Activated CD8-positive, alpha-beta memory T cell treated with anti-CD3 and anti-CD28 coated beads for 1 hour (primary cell): ENCODE measurements around the gene NAAA.
"Not testable (repeated sequence)": the region's sequence is repeated elsewhere in the genome, so short reads cannot be mapped to it uniquely, and the experiment has no call there.

Experiments
- DNase-seq, 2 donors: peaks; one replicate each; pipeline ENCODE4 v3.0.0-alpha.2; 2020; ENCODE audit warnings: low read depth in 1 of 2; ENCODE audit errors: extremely low read depth in 1 of 2

NAAA gene

DNA sequence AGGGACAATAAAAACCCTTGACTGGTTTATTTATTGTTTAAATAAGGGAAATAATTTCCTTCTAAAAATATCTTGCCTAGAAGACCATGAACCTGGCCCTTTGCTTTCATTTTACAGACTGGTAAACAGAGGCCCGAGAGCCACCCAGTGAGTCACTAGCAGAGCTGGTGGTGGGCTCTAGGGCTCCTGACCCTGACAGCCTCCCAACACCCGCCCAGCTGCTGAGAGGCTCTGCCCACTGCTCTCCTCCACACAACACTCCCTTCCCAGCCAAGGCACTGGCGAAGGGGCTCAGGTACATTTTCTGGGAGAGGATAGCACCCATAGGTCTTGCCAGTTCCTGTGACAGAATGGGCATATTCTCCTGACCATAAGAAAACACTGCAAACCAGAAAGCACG lies 20.5 kb downstream of the NAAA start:
- DNase-seq = no peak

DNA sequence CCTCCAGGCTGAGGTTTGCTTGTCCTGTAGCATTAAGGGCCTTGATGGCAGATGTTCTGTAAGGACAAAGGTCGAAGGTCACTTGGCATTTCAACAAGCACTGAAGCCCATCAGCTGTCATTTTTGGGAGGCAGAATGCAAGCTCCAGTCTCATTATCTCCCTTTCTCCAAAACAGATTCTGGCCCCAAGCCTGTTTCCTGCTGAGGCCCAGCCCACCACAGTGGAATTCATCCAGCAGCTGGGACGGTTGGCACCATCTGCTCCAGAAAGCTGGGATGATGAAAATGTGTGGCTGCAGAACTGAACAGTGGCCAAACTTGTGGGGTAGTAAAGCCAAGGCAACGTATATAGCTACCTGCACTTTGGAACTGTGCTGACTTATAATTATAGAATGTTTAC lies 20.9 kb downstream of the NAAA start:
- DNase-seq = no peak

DNA sequence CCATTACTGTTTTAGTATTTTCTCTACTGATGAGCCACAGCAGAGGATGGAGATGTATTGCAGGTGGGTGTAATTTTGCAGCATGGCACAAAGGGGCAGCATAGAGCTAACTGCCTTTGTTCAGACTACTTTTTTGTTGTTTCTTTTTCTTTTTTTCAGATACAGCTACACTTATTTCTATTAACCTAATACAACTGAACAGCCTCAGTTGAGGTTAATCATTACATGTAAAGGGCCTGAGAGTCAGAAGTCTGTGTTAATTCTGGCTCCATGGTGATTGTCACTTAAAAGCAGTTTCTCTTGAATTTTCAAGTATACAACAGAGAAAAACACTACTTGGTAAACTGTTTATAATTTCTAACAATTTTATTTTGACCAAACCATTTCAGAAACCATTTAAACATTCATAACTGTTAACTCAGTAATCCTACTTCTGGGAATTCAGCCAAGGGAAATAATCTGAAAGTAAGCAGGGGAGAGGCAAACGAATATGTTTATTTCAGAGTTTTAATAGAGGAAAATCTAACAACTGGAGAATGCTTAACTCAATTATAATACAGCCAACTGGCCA lies 24.6 kb downstream of the NAAA start:
- DNase-seq = no peak

- no peak for DNase-seq
Measured at GRCh38 chr4:75912968-75913367, 27.8 kb downstream of the NAAA start.

GRCh38 chr4:75910831-75911230 lies 30.0 kb downstream of the NAAA start:
- not testable (repeated sequence) for DNase-seq

GRCh38 chr4:75909405-75909804 lies 31.4 kb downstream of the NAAA start:
- DNase-seq = no peak

DNA sequence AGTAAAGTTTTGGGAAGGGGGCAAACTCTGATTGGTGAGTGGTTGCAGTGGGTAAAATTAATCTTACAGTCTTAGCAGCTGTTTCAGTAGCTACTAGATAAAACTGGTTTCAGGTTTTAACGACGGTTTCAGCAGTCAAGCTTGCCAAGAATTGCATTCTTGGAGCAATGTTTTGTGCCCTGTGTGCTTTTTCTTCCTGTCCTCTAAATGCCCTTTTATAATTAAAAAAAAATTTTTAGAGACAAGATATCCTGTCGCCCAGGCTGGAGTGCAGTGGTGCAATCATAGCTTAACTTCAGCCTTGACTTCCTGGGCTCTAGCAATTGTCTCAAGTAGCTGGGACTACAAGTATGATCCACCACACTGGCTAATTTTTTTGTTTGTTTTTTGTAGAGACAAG lies 32.3 kb downstream of the NAAA start:
- DNase-seq = no peak

DNA sequence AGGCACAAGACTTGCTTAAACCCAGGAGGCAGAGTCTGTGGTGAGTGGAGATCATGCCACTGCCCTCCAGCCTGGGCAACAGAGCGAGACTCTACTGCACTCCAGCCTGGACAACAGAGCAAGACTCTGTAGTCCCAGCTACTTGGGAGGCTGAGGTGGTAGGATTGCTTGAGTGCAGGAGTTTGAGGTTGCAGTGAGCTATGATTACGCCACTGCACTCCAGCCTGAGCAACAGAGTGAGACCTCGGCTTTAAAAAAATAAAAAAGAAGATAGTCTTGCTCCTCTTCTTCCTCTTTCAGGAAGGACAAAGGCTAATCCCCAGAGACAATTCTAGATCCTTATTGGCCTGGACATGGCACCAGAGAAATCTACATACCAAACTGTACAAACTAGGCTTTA lies 32.8 kb downstream of the NAAA start:
- no peak for DNase-seq

GRCh38 chr4:75904076-75904475 lies 36.7 kb downstream of the NAAA start:
- DNase-seq = no peak

DNA sequence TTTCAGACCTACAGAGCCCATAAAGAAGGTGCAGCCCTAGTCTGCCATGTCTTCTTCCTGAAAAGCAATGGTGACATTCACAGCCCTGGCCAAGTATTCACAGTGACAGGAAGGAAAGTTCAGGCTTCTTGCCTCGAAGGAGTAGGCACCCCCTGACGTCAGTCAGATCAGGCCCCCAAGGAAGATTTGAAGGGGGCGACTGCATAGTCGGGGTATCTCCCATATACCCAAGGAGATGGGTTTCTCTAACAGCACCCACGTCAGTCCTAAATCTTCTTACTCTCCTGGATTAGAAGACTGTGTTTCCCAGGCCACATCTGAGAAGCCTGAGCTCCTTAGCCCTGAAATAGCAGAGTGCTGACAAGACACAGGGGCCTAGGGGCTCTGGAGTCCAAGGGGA lies 38.5 kb downstream of the NAAA start, which contains the start of gene PPEF2:
Gene PPEF2, minus strand, starts transcription at position 101 of the 400 bp plus-strand sequence. CDS start 6,127 bp downstream, outside the sequence.
- DNase-seq = no peak

DNA sequence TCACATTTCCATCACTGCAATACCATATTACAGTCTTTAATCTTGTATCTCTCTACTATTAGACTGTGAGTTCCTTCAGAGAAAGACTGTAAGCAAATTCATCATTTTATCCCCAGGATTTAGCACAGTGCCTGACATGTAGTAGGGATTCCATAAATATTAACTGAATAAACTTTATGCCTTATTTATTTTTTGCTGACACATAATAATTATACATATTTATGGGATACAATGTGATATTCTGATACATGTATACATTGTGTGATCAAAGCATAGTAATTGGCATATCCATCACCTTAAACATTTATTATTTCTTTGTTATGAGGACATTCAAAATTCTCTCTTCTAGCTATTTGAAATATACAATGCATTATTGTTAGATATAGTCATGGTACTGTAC lies 42.3 kb downstream of the NAAA start:
- no peak for DNase-seq

GRCh38 chr4:75895744-75896314 lies 45.0 kb downstream of the NAAA start:
- no peak for DNase-seq

DNA sequence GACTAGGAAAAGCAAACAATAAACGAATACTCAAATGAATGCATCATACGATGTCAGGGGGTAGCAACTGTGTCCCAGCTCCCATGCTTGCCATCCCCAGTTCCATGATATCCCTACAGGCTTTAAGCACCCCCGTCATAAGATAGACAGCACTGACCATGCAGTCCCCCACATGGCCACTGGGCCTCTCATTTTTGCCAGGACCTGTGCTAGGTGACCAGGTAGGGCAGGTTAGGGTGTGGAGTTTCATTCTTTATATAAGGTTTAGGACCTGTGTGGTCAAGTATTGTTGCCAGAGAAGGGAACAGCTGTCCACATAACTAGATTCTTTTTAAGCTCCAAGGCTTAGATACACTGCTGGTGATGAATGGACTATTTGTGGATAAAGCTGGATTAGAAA lies 48.3 kb downstream of the NAAA start:
- DNase-seq = no peak

GRCh38 chr4:75891611-75892010 lies 49.2 kb downstream of the NAAA start:
- DNase-seq = no peak

GRCh38 chr4:75889537-75890199 lies 51.1 kb downstream of the NAAA start:
- DNase-seq = no peak

DNA sequence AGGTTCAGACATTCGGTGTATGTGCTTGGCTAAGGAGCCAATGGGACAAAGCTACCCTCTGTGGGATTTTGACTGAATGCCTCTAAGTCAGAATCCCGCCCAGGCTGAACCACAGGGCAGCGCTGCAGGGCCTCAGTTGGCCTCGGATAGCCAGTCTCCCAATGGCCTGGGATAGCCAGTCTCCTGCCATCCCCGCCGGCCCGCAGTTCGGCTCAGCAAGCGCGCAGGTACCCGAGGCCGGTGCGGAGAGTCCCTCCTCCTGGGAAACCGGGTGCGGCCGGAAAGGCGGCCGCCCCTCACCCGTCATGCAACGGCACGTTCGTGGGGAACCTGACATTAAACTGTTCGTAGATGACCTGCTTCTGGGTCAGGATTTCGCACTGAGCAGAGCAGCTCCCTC lies 54.7 kb downstream of the NAAA start:
- no peak for DNase-seq

GRCh38 chr4:75881476-75881875 lies 59.3 kb downstream of the NAAA start:
- no peak for DNase-seq

DNA sequence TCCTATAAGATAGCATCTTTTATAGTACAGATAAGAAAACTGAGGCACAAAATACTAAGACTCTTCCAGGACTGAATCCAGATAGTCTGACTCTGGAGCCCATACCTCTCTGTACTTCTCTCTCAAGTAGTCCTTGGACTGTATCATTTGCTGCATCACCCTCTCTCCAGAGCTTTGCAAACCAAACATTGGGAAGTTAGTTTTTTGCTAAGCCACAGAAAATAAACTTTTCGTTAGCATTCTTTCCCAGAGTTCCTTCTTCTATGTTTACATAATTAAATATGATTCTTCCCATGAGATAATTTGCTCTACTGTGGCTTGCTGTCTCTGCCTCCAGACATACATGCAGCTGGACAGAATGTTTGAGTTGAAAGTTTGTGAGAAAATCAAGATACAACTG lies 60.5 kb downstream of the NAAA start:
- DNase-seq = no peak

GRCh38 chr4:75878246-75878756 lies 62.5 kb downstream of the NAAA start:
- DNase-seq = no peak

- DNase-seq = no peak
Measured at GRCh38 chr4:75876218-75876617, 64.6 kb downstream of the NAAA start.

DNA sequence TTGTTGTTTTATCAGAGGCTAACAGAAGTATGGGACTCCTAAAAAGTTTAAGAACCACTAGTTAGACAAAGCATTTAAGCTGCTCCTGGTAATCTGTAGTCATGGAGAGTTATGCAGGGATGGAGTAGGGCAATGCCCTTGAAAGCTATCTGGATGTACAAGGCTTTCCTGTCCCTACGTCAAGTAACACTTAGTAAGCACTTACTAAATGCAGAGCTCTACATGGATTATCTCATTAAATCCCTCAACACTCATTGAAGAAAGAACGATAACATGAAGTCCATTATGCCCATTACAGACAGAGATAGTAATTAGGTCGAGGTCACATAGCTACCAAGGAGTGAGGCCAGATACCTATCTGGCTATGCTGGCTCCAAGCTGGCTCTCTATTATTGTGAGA lies 71.7 kb downstream of the NAAA start:
- no peak for DNase-seq

- DNase-seq = no peak
Measured at GRCh38 chr4:75867130-75867529, 73.7 kb downstream of the NAAA start.
